Aorta (tissue), 5 donors: ENCODE data around the gene CCDC88B. TPM values are rescaled to one million over a fixed set of nuclear protein-coding genes. Genes with fewer than 3 reads are reported as not detected.

ENCODE experiments used
- ATAC-seq: fragments of 200-7000 bp; cut with Tn5 transposase; one replicate; pipeline ENCODE4 v1.9.1; 2022; ENCODE audit warnings: moderate library complexity; ENCODE audit not compliant: low FRiP score
- DNase-seq, 2 donors: peaks; one replicate each; pipeline ENCODE4 v3.0.0-alpha.2; 2020
- H3K27ac ChIP-seq, 2 donors: one replicate each; pipeline ENCODE4 v1.5.1; 2013; ENCODE audit warnings: low read length in 2 of 2, mild to moderate bottlenecking in 2 of 2, moderate library complexity in 2 of 2, control low read depth in 1 of 2, inconsistent platforms in 1 of 2, low read depth in 1 of 2
- H3K27me3 ChIP-seq, 2 donors: one replicate each; pipeline ENCODE4 v1.6.1; 2013; ENCODE audit warnings: control low read depth in 1 of 2, low read length in 1 of 2, mild to moderate bottlenecking in 1 of 2, moderate library complexity in 1 of 2; ENCODE audit not compliant: insufficient read depth in 2 of 2, control insufficient read depth in 1 of 2
- H3K36me3 ChIP-seq, 2 donors: one replicate each; pipeline ENCODE4 v1.6.1; 2013; ENCODE audit warnings: control low read depth in 1 of 2, low read length in 1 of 2, mild to moderate bottlenecking in 1 of 2; ENCODE audit not compliant: insufficient read depth in 2 of 2, control insufficient read depth in 1 of 2
- H3K4me1 ChIP-seq, 2 donors: one replicate each; pipeline ENCODE4 v1.6.1; 2013; ENCODE audit warnings: low read length in 2 of 2, control low read depth in 1 of 2, mild to moderate bottlenecking in 1 of 2, moderate library complexity in 1 of 2; ENCODE audit not compliant: insufficient read depth in 2 of 2, control insufficient read depth in 1 of 2
- H3K4me3 ChIP-seq, 2 donors: one replicate each; pipeline ENCODE4 v1.5.1; 2013; ENCODE audit warnings: low read length in 2 of 2, control low read depth in 1 of 2, mild to moderate bottlenecking in 1 of 2
- H3K9me3 ChIP-seq: one replicate; pipeline ENCODE4 v1.6.1; 2013; ENCODE audit warnings: mild to moderate bottlenecking, low read length; ENCODE audit not compliant: control insufficient read depth
- WGBS, 2 donors: extraction: QIAGEN DNeasy Blood & Tissue Kit; methylation state at CpG; one replicate each; pipeline ENCODE4 v1.1.7; 2013; 5-methylcytosine and 5-hydroxymethylcytosine counted together
- intact Hi-C, 2 donors: fragments of 100-400 bp; cut with DNase I; formaldehyde crosslinking; loops; one replicate each; pipeline versions ENCODE4 v1.14.2 to v1.15.0; 2022
- polyA plus RNA-seq, 2 donors: library from polyadenylated mRNA; stranded (reverse); fragments of 200-250 nt; gene quantifications; one replicate each; pipeline ENCODE4 v1.2.3, GENCODE V29; 2013
- total RNA-seq, 2 donors: library from RNA; stranded (reverse); fragmentation: NEBNext Ultra II Directional; extraction: Animal tissue kit (Norgen Biotek cat#: 25700); gene quantifications; one replicate each; pipeline ENCODE4 v1.2.1, GENCODE V29; 2021
- donor health status: healthy with polysubstance abuse.
- donor health status: Bipolar disorder and iron deficiency.
- donor health status: DM: no; HTN: no; CAD: no.
- donor health status: DM: no; HTN: no; CAD: no.
- donor health status: DM: yes; HTN: yes; CAD: no.

The CCDC88B gene
- total and polyA plus RNA-seq, 4 donors: 7.4 to 28.5 (median 16.2) TPM

- no peak for ATAC-seq
- Histone ChIP-seq H3K27ac (no peak overlapping the region), H3K4me3 (no peak overlapping the region), H3K27me3 (no peaks in the 10 kb centered on the region), H3K36me3 (no peaks in the 10 kb centered on the region), H3K9me3 (no peaks in the 10 kb centered on the region), H3K4me1 (no peaks in the 10 kb centered on the region)
- intact Hi-C loops: no loop called here
- no peak for DNase-seq
- 97 to 100% methylated on average over 2 of the region's 2 CpGs for WGBS, 2 donors
Observed at GRCh38 chr11:64327375-64327774, 12.6 kb upstream of the CCDC88B start.

- Histone ChIP-seq H3K4me3 (no peak overlapping the region), H3K27ac (no peak overlapping the region), H3K27me3 (no peaks in the 10 kb centered on the region), H3K4me1 (no peaks in the 10 kb centered on the region), H3K36me3 (no peaks in the 10 kb centered on the region), H3K9me3 (no peaks in the 10 kb centered on the region)
- WGBS, 2 donors: 89 to 92% methylated on average over 3 of the region's 3 CpGs
- intact Hi-C loops: no loop called here
- no peak for DNase-seq
- no peak for ATAC-seq
Observed at GRCh38 chr11:64327993-64328392, 12.0 kb upstream of the CCDC88B start.

GRCh38 chr11:64330888-64331287 is 9.1 kb upstream of the CCDC88B start:
- H3K9me3 ChIP-seq: no peaks in the 10 kb centered on the region
- H3K4me1 ChIP-seq: no peaks in the 10 kb centered on the region
- H3K36me3 ChIP-seq: no peaks in the 10 kb centered on the region
- WGBS, 2 donors: 89 to 90% methylated on average over 11 of the region's 11 CpGs
- H3K27me3 ChIP-seq: no peaks in the 10 kb centered on the region
- no peak overlapping the region for H3K27ac ChIP-seq
- intact Hi-C loops: no loop called here
- DNase-seq (no peak), ATAC-seq (no peak)
- no peak overlapping the region for H3K4me3 ChIP-seq

GRCh38 chr11:64331569-64332371 is 8.2 kb upstream of the CCDC88B start:
- peak; percentile 86 to 91 for DNase-seq
- WGBS, 2 donors: 48 to 58% methylated on average over 20 of the region's 20 CpGs
- intact Hi-C loops: no loop called here

GRCh38 chr11:64333556-64333955 is 6.4 kb upstream of the CCDC88B start:
- WGBS, 2 donors: 92 to 94% methylated on average over 8 of the region's 8 CpGs
- Histone ChIP-seq H3K27ac (no peak overlapping the region), H3K9me3 (no peaks in the 10 kb centered on the region), H3K27me3 (no peaks in the 10 kb centered on the region), H3K36me3 (no peaks in the 10 kb centered on the region), H3K4me1 (no peaks in the 10 kb centered on the region), H3K4me3 (no peak overlapping the region)
- intact Hi-C loops: no loop called here
- no peak for ATAC-seq
- DNase-seq: no peak

More at GRCh38 chr11:64331569-64332371, 8.2 kb upstream of the CCDC88B start:
- H3K4me1 ChIP-seq: no peaks in the 10 kb centered on the region
- H3K36me3 ChIP-seq: no peaks in the 10 kb centered on the region
- H3K27me3 ChIP-seq: no peaks in the 10 kb centered on the region
- H3K4me3 ChIP-seq: no peak overlapping the region
- H3K9me3 ChIP-seq: no peaks in the 10 kb centered on the region
- peak; percentile 64 for ATAC-seq
- no peak overlapping the region for H3K27ac ChIP-seq

- DNase-seq: no peak
- Histone ChIP-seq H3K27me3 (no peaks in the 10 kb centered on the region), H3K27ac (no peak overlapping the region), H3K36me3 (no peaks in the 10 kb centered on the region), H3K9me3 (no peaks in the 10 kb centered on the region), H3K4me1 (no peaks in the 10 kb centered on the region), H3K4me3 (no peak overlapping the region)
- WGBS, 2 donors: 68 to 72% methylated on average over 13 of the region's 13 CpGs
- intact Hi-C loops: no loop called here
- no peak for ATAC-seq
Observed at GRCh38 chr11:64334764-64335735, 5.0 kb upstream of the CCDC88B start.

- Histone ChIP-seq H3K36me3 (no peaks in the 10 kb centered on the region), H3K27me3 (no peaks in the 10 kb centered on the region), H3K4me3 (no peak overlapping the region), H3K4me1 (no peaks in the 10 kb centered on the region), H3K27ac (no peak overlapping the region), H3K9me3 (no peaks in the 10 kb centered on the region)
- no peak for DNase-seq
- WGBS, 2 donors: 72 to 74% methylated on average over 8 of the region's 8 CpGs
- ATAC-seq: no peak
- intact Hi-C loops: no loop called here
Observed at GRCh38 chr11:64337538-64338249, 2.3 kb upstream of the CCDC88B start.

- H3K4me3 ChIP-seq: no peak overlapping the region
- WGBS, 2 donors: 91% methylated on average over 8 of the region's 8 CpGs
- no peaks in the 10 kb centered on the region for H3K27me3 ChIP-seq
- H3K4me1 ChIP-seq: no peaks in the 10 kb centered on the region
- DNase-seq (no peak), ATAC-seq (no peak)
- no peaks in the 10 kb centered on the region for H3K36me3 ChIP-seq
- no peaks in the 10 kb centered on the region for H3K9me3 ChIP-seq
- intact Hi-C loops: no loop called here
- no peak overlapping the region for H3K27ac ChIP-seq
Observed at GRCh38 chr11:64338716-64339115, 1.3 kb upstream of the CCDC88B start.
